Dendritic cell treated with granulocyte-macrophage colony-stimulating factor and Interleukin-4, amounts not matched to agents 40 ng/mL and 50 ng/mL, for 4 days (primary cell): Measurements from ENCODE around the gene ESAM.

Experiments
- H3K27ac Mint-ChIP-seq: one replicate; pipeline ENCODE4 v1.8.0; 2022; ENCODE audit warnings: mild to moderate bottlenecking, mixed read lengths
- H3K27me3 Mint-ChIP-seq: one replicate; pipeline ENCODE4 v1.8.0; 2022; ENCODE audit warnings: mild to moderate bottlenecking, mixed read lengths
- H3K36me3 Mint-ChIP-seq: one replicate; pipeline ENCODE4 v1.8.0; 2022; ENCODE audit warnings: low read depth, mixed read lengths
- H3K4me1 Mint-ChIP-seq: one replicate; pipeline ENCODE4 v1.8.0; 2022; ENCODE audit warnings: low read depth, mixed read lengths
- H3K4me3 Mint-ChIP-seq: one replicate; pipeline ENCODE4 v1.8.0; 2022; ENCODE audit warnings: mild to moderate bottlenecking, moderate library complexity, mixed read lengths
- H3K9me3 Mint-ChIP-seq: one replicate; pipeline ENCODE4 v1.8.0; 2022; ENCODE audit warnings: mixed read lengths
- intact Hi-C: fragments of 100-400 bp; cut with micrococcal nuclease; formaldehyde crosslinking; loops from one replicate; pipeline ENCODE4 v1.15.0; 2022

Gene ESAM

DNA sequence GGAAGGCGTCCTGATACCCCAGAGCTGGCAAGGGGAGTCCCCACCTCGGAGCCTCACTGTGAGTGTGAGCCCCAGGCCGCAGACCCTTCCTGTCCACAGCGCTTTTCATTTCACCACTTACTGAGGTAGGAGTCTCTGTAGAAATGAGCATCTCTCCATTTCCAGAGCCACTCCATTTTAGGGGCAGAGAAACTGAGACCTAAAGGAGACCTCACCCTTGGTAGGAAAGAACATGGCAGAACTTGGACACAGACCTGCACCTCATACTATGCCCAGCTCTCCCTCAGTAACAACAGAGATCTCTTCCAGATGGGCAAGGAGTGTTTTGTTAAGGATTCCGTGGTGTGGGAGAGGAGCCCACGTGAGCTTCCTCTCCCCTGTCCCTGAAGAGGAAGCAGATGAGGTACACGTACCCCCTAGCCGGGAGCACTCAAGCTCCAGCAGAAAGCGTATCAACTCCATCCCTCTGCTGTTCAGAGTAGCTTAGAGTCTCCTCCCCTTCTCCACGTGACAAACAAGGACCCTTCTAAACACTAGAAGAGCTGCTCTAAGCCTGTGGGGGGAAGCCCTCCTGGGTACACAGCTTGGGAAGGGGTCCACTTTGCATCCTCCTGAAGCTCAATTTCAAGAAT, 9.5 kb downstream of the ESAM start:
- H3K4me1 Mint-ChIP-seq, result peaks cover 75% of the 10 kb centered on the region
- intact Hi-C loops, result no loop called here

DNA sequence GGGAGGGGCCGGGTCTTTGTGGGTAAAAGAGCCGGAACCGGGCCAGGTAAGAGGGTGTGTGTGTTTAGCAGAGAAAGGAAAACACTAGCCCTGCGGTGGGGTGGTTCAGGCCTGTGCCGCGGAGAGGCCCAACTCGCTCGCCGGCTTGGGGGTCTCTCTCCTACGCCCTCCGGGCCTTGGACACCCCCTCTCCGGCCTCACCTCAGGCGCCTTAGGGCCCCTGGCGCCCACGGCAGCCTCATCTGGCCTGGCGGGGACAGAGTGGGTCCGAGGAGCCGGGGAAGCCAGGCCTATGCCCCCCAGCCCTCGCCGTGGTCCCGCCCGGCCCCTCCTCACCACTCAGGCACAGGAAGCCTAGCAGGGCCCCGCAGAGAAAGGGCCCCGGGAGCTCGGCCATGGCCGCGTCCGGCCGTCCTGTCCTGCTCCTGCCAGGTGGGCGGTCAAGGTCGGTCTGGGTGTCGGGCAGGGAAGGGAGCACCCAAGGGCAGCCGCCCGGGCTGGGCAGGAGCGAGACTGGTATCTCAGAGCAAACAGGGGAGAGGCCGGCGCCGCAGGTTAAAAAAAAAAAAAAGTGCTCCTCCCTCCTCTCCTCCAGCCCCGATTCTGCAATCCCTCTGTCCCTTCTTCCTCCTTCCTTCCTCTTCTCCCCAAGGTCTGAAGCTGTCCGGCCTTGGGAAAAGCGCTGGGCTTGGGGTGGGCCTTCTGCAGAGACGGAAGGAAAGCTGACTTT, 10.2 kb downstream of the ESAM start, which contains the start of gene VSIG2:
VSIG2 (minus strand) TSS at position 515 of the 730 bp plus-strand sequence; CDS start at position 397, 118 bp downstream.
- Mint-ChIP-seq H3K27ac (peak within 1 kb of the TSS; percentile 83), H3K36me3 (no peaks in the 10 kb centered on the region), H3K4me3 (no peak within 1 kb of the TSS), H3K4me1 (peaks cover 76% of the 10 kb centered on the region), H3K9me3 (no peaks in the 10 kb centered on the region), H3K27me3 (peaks cover 16% of the 10 kb centered on the region)
- intact Hi-C loops, result no loop called here

More for the DNA sequence above, 9.5 kb downstream of the ESAM start:
- no peaks in the 10 kb centered on the region for H3K9me3 Mint-ChIP-seq
- H3K27me3 Mint-ChIP-seq, result peaks cover 19% of the 10 kb centered on the region
- H3K36me3 Mint-ChIP-seq, result no peaks in the 10 kb centered on the region
- H3K27ac Mint-ChIP-seq, result peak overlapping the region; percentile 20
- no peak overlapping the region for H3K4me3 Mint-ChIP-seq

DNA sequence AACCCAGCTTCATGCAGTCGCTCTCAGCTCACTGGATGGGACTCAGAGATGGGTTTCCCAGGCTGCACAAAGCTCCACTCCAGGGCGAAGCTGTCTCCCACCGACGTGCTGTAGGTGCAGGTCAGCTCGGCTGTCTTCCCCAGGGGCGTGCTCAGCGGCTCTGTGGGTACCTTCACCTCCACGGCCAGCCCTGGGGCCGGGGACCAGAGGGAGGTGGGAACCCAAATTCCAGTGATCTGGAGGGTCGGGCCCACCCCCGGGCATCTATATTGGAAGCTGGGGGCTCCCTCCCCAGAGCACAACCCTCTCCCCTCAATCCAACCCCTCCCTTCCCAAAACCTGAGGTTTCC, 10.7 kb downstream of the ESAM start:
- intact Hi-C loops, result no loop called here
- H3K4me3 Mint-ChIP-seq, result no peak overlapping the region
- peak overlapping the region; percentile 83 for H3K27ac Mint-ChIP-seq
- no peaks in the 10 kb centered on the region for H3K9me3 Mint-ChIP-seq
- peaks cover 81% of the 10 kb centered on the region for H3K4me1 Mint-ChIP-seq
- H3K27me3 Mint-ChIP-seq, result peaks cover 11% of the 10 kb centered on the region
- peaks cover 5% of the 10 kb centered on the region for H3K36me3 Mint-ChIP-seq

DNA sequence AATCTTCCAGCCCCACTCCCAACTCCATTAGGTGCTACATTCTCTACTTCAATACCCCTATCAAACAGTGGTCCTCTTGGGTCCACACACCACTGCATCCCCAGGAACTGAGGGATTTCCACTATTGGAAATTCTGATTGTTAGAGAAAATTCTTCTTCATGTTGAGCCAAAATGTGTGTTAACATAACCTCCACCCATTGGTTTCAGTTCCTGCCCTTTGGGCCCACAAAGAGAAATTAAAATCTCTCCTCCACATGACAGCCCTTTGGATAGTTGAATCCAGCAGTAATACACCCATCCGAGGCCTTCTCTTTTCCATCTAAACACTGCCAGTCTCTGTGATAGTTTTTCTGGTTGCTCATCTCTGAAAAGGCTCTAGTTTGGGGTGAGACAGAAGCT, 12.2 kb downstream of the ESAM start:
- Mint-ChIP-seq H3K9me3 (no peaks in the 10 kb centered on the region), H3K4me1 (peaks cover 92% of the 10 kb centered on the region), H3K4me3 (peak overlapping the region; percentile 44), H3K36me3 (peaks cover 12% of the 10 kb centered on the region), H3K27ac (peak overlapping the region; percentile 83), H3K27me3 (peaks cover 5% of the 10 kb centered on the region)
- intact Hi-C loops, result loop anchor here (5.0 kb wide), 1 partner anchor 78 kb away; the partner anchor contains the start of genes SIAE and SPA17

DNA sequence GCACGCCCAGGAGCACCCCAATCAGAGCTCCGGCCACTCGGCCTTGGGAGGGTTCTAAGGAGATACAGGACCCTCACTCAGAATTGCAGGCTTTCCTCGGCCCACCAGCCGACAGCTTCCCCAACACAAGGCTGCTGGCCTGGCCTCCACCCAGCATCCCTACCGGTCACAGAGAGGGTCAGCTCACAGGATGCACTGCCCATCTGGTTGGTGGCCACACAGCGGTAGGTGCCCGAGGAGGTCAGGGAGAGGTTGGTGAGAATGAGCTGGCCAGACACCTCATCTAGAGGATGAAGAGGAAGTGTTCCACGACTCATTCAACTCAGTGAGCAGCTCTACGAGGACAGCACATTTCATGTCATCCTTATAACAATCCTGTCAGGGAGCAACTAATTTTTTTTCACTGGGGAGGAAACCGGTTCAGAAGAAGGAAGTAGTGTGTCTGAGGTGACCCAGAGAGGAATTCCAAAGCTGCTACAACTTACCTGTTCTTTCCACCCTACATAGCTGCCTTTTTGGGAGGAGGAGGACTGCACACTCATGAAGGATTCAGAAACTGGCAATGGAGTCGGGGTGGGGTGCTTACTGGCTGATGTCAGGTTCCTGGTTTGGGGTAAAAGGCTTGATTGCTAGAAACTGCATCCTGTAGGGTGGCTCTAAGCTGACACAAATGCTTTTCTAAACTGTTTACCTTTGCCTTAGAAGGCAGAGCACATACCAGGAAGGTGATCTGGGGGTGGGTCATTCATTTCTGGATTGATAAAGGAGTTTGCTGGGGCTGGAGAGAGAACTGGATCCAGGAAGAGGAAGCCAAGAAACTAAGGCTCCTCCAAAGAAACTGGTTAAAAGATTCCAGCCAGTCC, 13.4 kb downstream of the ESAM start:
- H3K4me3 Mint-ChIP-seq, result peak overlapping the region; percentile 4
- peaks cover 18% of the 10 kb centered on the region for H3K36me3 Mint-ChIP-seq
- intact Hi-C loops, result loop anchor here (5.0 kb wide), 1 partner anchor 76 kb away; the partner anchor contains the start of genes SIAE and SPA17
- no peaks in the 10 kb centered on the region for H3K9me3 Mint-ChIP-seq
- peaks cover 84% of the 10 kb centered on the region for H3K4me1 Mint-ChIP-seq
- peaks cover 3% of the 10 kb centered on the region for H3K27me3 Mint-ChIP-seq
- H3K27ac Mint-ChIP-seq, result peak overlapping the region; percentile 83

DNA sequence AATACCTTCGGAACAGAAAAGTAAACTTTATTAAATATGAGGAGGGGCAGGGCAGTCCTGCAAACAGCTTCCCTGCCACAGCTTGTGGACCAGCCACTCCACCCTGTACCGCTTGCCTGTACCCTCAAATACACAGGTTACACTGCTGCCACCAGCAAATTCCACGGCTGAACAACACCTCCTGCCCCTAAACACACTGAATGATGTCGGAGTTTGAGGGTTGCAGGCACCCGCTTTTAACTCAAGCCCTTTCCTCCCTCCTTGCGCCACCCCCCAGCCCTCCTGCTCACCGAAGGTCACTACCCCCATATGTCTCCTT, 14.0 kb downstream of the ESAM start:
- Mint-ChIP-seq H3K9me3 (no peaks in the 10 kb centered on the region), H3K4me1 (peaks cover 77% of the 10 kb centered on the region), H3K27me3 (peaks cover 3% of the 10 kb centered on the region), H3K36me3 (peaks cover 18% of the 10 kb centered on the region), H3K4me3 (no peak overlapping the region), H3K27ac (peak overlapping the region; percentile 83)
- intact Hi-C loops, result loop anchor here (5.0 kb wide), 1 partner anchor 76 kb away; the partner anchor contains the start of genes SIAE and SPA17

DNA sequence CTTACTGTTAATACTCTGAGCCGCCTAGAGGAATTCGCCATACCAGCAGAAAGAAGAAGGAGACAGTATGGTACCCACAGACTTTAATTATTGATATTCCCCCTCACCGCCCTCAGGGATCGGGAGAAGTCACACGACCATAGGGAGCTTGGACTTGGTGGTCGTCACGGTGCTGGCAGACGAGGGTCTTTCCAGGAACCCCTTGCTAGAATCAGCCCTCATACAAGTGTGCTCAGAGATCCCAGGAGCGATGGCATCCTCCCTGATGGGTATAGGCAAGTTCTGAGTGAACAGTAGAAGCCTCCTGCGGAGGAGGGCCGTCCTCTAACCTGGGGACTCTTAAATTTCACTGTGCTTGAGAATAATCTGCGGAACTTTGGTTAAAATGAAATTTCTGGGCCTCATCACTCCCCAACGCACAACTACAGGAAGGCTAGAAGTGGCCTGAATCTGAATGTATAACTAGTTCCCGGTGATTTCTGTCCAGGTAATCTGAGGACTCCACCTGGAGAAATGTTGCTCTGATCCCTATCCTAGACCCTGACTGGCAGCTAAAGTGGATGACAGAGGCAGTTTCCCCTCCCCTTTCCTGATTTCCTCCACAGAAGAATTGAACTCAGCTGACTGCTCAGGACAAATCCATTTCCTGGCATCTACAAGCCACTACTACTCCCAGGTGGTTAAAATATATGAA, 14.5 kb downstream of the ESAM start:
- H3K36me3 Mint-ChIP-seq, result peaks cover 18% of the 10 kb centered on the region
- peaks cover 3% of the 10 kb centered on the region for H3K27me3 Mint-ChIP-seq
- intact Hi-C loops, result loop anchor here (5.0 kb wide), 1 partner anchor 75 kb away; the partner anchor contains the start of genes SIAE and SPA17
- no peak overlapping the region for H3K4me3 Mint-ChIP-seq
- H3K9me3 Mint-ChIP-seq, result no peaks in the 10 kb centered on the region
- peaks cover 72% of the 10 kb centered on the region for H3K4me1 Mint-ChIP-seq
- peak overlapping the region; percentile 83 for H3K27ac Mint-ChIP-seq

DNA sequence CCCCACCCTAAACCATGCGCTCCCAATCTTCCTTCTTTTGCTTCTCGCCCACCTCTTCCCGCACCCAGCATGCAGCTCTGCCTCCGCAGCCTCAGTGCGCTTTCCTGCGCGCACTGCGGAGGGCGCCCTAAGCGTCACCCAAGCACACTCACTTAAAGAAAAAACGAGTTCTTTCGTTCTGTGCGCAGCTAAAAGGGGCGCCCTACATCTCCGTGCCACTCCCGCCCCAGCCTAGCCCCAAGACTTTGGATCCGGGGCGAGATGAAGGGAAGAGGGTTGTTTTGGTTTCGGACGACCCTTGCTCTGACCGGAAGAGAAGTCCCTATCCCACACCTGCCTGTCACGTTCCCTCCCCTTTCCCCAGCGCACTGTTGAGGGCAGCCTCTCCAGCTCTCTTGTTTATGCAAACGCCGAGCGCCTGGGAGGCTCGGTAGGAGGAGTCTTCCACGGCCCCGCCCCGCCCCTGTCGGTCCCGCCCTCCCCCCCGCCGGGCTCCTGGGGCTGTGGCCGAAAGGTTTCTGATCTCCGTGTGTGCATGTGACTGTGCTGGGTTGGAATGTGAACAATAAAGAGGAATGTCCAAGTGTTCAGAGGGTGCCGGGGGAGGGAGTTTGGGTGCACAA, 15.4 kb downstream of the ESAM start:
- intact Hi-C loops, result loop anchor here (5.0 kb wide), 1 partner anchor 74 kb away; the partner anchor contains the start of genes SIAE and SPA17
- H3K4me1 Mint-ChIP-seq, result peaks cover 71% of the 10 kb centered on the region
- peak overlapping the region; percentile 81 for H3K4me3 Mint-ChIP-seq
- H3K36me3 Mint-ChIP-seq, result peaks cover 18% of the 10 kb centered on the region
- peak overlapping the region; percentile 82 for H3K27ac Mint-ChIP-seq
- no peaks in the 10 kb centered on the region for H3K27me3 Mint-ChIP-seq
- H3K9me3 Mint-ChIP-seq, result no peaks in the 10 kb centered on the region

DNA sequence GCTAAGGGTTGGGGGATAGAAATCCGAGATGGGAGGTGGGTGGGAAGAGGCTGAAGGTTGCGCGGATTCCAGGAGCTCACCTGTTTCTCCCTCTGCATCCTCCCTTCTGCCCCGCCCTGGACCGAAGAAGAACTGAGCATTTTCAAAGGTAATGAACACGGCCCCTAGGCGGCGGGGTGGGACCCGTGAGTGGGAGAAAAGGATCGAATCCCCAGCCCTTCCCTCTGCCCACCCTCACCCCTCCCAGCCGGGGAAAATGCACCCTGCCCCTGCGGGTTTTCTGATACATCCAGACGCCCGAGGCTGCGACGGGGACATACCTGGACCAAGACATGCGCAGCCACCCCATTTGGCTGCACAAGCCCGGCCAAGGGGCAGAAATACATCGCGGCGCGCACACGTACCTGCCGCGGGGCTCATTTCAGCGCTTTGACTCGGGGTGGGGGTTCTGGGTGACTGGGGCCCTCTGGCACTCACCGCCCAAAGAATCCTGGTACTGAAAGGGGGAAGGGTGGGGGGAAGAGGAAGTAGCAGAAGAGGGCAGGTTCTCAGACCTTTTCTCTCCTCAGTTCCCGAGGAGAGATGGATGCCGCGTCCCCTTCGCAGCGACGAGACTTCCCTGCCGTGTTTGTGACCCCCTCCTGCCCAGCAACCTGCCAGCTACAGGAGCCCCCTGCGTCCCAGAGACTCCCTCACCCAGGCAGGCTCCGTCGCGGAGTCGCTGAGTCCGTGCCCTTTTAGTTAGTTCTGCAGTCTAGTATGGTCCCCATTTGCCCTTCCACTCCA, 16.1 kb downstream of the ESAM start:
- Mint-ChIP-seq H3K27me3 (no peaks in the 10 kb centered on the region), H3K4me3 (peak overlapping the region; percentile 81), H3K9me3 (no peaks in the 10 kb centered on the region), H3K36me3 (peaks cover 18% of the 10 kb centered on the region), H3K4me1 (peaks cover 73% of the 10 kb centered on the region), H3K27ac (peak overlapping the region; percentile 82)
- intact Hi-C loops, result loop anchor here (5.0 kb wide), 1 partner anchor 74 kb away; the partner anchor contains the start of genes SIAE and SPA17

DNA sequence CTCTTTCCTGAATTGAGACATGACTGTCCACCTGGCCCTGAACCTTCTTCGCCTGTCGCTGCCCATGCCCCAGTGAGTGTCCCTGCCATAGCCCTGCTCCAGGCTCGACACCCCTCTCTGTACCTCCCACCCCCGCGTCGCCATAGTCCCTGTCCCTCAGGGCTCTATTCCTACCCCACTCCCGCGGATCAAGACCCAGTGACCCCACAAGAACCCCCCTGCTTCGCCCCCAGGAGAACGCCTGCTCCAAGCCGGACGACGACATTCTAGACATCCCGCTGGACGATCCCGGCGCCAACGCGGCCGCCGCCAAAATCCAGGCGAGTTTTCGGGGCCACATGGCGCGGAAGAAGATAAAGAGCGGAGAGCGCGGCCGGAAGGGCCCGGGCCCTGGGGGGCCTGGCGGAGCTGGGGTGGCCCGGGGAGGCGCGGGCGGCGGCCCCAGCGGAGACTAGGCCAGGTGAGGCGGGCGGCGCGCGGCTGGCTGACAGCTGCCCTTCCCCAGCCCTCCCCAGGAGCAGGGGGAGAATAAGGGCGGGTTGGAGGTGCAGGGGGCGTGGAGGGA, 16.7 kb downstream of the ESAM start:
- H3K27ac Mint-ChIP-seq, result no peak overlapping the region
- peaks cover 18% of the 10 kb centered on the region for H3K36me3 Mint-ChIP-seq
- H3K27me3 Mint-ChIP-seq, result no peaks in the 10 kb centered on the region
- H3K4me1 Mint-ChIP-seq, result peaks cover 73% of the 10 kb centered on the region
- intact Hi-C loops, result loop anchor here (5.0 kb wide), 1 partner anchor 73 kb away; the partner anchor contains the start of genes SIAE and SPA17
- H3K9me3 Mint-ChIP-seq, result no peaks in the 10 kb centered on the region
- no peak overlapping the region for H3K4me3 Mint-ChIP-seq

DNA sequence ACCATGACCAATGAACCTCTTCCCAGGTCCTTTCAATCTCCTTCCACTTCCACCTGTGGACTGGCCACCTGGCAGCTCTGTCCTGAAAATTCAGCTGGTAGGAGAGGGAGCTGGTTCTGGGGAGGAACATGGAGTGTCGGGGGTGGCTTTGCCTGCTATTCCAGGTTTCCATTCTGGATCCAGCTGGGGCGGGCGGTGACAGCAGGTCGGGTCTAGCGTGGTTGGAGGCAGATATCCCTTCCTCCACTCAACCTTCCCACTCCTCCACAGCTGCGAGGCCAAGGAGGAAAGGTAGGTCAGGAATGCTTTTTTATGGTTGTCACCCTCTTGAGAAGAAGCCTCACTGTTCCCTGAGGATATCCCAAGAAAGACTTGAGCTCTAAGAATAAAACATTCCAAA, 19.0 kb downstream of the ESAM start:
- Mint-ChIP-seq H3K4me3 (no peak overlapping the region), H3K9me3 (no peaks in the 10 kb centered on the region), H3K27me3 (no peaks in the 10 kb centered on the region), H3K4me1 (peaks cover 69% of the 10 kb centered on the region), H3K36me3 (peaks cover 18% of the 10 kb centered on the region), H3K27ac (no peak overlapping the region)
- intact Hi-C loops, result no loop called here

DNA sequence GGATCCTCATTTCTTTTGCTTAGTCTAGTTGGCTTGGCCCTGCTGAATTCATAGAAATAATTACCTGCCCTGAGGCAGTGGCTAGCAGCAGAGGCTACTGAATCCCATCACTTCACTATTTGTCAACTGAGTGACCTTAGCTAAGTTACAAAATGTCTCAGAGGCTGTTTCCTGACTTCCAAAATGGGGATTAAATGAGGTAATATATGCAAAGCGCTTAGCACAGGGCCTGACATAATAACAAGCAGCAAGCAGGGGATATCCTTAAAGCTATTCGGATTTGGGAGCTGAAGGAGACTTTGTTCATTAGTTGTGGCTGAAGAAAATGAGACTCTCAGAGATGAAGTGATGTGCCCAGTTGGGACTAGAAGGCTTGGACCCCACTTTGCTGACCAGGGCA, 19.5 kb downstream of the ESAM start:
- intact Hi-C loops, result no loop called here
- H3K27me3 Mint-ChIP-seq, result no peaks in the 10 kb centered on the region
- H3K27ac Mint-ChIP-seq, result no peak overlapping the region
- no peaks in the 10 kb centered on the region for H3K9me3 Mint-ChIP-seq
- no peak overlapping the region for H3K4me3 Mint-ChIP-seq
- H3K36me3 Mint-ChIP-seq, result peaks cover 18% of the 10 kb centered on the region
- peaks cover 69% of the 10 kb centered on the region for H3K4me1 Mint-ChIP-seq
